NOMO-1 (cell line): ENCODE results near the gene LIPH.
"Not testable (repeated sequence)": the region's sequence is repeated elsewhere in the genome, so short reads cannot be mapped to it uniquely, and the experiment has no call there.

Source experiments
- DNase-seq, 2 experiments: peaks; one replicate each; lab custom pipeline; 2025; ENCODE audit not compliant: unreplicated experiment in 2 of 2; lab: John Stamatoyannopoulos, UW

The LIPH gene

DNA sequence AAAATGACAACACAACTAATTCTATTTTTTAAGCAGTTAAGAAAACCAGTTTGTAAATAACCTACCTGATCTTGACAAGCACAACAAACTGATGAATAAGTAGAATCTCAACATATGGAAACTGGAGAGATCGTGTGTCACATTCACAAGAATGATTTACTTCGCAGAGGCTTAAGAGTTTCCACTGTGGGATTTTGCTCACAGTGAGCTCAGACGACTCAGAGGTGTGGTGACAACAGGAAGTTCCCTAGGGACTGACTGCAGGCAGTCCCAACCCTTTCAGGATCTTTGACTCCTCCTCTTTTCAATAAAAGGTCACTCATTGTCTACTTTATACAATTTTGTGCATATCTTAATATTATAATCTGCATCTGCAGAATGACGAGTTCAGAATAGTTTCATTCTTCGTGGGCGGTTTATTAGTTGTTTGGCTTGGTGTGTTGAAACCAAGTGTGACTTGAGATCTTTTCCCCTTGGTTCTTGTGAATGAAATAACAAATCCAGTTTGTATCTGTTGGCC is at the start of gene LIPH:
Gene LIPH (minus strand): TSS at position 231 of the 520 bp plus-strand sequence. CDS start 117 bp downstream, at position 114.
- peak in 1 of 2 experiments; percentile 70 for DNase-seq

DNA sequence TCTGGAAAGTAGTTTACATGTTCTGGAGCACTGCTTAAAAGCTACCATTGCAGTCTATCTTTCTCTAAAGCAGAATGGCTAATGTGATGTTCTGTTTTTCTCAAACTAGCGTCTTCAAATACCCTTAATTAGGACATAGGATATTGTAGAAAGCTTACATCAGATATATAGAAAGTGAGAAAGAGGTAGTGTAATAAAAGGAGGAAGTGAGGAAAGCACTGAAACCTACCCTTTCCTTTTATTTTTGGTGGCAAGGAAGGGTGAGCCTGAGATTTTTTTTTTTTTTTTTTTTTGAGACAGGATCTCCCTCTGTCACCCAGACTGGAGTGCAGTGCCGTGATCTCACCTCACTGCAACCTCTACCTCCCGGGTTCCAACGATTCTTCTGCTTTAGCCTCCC is 43.1 kb upstream of the LIPH start:
- peak; percentile 86 to 99 for DNase-seq

DNA sequence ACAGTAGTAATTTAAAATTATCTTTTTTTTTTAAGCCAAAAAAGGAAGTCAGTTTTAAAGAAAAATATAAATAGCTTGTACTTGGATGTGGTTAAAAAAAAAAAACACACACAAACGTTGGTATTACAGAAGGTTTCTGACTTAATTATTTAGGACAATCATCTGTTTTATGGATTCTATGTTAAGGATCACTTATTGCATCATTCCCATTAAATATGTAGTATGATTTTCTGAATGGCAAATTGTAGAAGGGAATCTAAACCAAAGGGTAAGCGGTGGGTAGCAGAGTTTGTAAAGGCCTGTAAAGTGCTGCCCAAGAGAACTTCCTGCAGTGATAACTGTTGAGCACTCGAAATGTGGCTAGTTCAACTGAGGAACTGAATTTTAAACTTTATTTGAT is 41.7 kb upstream of the LIPH start:
- peak; percentile 62 to 73 for DNase-seq

DNA sequence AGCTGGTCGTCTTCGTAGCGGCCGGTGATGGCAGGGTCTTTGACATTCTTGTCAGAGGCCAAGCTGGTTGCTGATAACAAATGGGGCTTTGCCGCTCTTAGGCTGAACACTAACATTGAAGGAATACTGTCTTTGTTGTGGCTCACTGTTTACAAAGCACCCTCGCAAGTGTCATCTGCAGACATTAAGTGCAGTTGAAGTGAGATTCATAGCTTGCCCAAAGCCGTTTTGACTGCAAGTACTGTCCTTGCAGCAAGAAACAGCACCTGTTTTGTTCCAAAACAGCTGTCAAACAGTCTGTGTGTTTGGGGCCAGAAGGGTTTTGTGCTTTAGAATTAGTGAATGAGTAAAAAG is 34.3 kb upstream of the LIPH start:
- peak in 1 of 2 experiments; percentile 33 for DNase-seq

DNA sequence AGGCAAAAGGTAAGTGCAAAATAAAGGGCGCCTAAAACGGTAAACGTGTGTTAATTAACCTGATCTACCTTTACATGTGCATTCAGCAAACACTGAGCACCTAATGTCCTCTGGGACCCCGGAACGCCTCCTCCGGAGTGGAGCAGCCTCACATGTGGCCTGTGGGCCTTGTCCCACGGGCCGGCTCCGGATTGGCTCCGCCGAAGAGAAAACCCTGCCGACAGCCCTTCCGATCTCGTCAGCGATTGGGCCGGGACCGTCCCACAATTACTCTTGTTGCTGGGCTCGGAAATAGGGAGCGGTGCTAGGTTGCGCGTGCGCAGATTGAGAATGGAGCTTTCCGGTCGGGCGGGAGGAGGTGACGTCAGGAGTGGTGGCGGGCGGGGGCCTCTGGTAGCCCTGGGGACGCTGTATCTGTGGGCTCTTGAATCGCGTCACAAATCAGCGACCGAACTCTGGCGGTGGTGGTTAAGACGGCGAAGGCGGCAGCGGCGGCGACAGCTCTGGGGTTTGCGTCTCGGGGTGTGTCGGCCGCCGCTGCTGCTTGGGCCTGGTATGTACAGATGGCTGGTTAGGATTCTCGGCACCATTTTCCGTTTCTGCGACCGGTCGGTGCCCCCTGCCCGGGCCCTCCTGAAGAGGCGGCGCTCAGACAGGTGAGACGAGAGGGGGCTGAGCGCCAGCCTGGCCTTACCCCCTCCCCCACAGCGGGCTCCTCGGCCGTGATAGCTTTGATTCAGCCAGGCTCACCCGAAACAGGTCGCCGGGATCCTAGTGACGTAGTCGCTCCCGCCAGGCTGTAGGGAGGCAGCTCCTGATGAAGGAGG is 33.7 kb upstream of the LIPH start, which contains the start of gene SENP2:
Gene SENP2 (plus strand): TSS at position 437 of the 827 bp plus-strand sequence. CDS start 119 bp downstream, at position 556.
- peak; percentile 100 for DNase-seq

DNA sequence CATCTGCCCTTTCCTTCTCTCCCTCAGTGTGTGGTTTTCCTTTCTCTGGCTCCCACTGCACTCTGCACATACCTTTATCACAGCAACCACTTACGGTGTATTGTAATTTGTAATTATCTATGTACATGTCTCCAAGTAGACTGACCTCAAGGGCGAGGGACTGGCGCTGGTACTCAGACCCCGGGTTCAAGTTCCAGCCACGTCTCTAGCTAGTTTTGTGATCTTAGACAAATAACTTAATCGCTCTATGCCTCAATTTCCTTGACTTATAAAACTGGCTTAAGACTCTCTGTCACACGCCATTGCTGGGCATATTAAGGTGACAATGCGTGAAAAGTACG is 33.1 kb upstream of the LIPH start:
- DNase-seq: no peak

DNA sequence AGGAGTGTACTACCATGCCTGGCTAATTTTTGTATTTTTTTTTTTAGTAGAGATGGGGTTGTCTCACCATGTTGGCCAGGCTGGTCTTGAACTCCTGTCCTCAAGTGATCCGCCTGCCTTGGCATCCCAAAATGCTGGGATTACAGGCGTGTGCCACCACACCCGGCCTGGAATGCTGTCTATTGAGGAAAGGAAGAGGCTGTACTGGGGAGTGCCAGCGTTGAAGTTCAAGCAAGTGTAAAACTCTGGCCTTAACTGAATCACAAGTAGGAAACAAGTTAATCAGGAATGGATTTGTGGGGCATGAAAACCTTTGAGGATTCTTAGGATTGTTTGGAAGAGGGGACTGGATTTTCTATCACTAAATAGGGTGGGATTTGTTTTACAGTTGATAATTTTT is 32.3 kb upstream of the LIPH start:
- no peak for DNase-seq

DNA sequence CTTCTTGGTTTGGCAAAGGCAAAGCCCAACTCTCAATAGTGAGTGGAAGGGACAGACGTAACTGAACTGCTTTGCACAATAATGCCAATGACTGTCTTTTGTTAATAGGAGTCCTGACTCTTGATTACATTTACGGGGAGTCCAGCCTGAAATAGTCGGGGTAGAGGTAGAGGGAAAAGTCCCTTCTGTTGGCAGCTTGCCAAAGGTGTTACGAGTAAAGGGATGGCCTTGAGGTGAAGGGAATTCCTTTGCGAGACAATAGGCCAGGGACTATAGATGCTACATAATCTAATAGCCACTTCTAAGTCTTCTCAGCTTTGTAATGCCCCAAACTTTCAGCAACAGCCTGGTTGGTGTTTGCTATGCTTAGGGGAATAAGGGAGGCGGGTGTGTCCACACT is 31.5 kb upstream of the LIPH start:
- DNase-seq: no peak

DNA sequence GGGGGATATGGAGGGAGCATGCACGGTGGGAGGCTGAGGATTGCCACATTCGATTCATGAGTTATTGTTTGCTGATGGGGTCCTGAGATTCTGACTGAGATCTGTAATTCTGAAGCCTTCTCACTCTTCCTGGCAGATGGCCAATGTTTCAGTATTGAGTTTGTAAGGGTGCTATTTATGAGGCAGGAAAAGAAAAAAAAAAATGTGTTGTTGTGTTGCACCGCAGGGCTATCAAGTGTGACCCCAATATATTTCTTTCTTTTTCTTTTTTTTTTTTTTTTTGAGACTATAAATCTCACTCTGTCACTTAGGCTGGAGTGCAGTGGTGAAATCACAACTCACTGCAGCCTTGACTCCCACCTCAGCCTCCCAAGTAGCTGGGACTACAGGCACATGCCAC is 30.5 kb upstream of the LIPH start:
- DNase-seq: no peak

DNA sequence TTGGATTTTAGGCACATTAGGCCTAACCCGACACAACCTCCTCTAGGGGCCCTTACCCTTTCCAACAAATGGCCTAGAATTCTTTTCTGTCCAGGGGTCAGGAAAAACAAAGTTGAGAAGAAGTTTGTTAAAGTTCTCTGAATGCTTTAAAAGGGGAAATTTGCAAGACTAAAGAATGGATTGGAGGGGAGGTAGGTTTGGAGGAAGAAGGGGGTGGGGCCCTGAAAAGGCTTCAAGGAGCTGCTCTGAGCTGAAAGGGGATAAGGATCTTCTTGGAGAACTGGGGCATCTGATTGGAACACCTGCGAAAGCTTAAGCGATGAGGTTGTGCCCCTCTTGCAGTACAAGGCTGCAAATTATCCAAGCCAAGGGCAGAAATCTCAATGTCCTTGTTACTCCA is 29.8 kb upstream of the LIPH start:
- DNase-seq: no peak

DNA sequence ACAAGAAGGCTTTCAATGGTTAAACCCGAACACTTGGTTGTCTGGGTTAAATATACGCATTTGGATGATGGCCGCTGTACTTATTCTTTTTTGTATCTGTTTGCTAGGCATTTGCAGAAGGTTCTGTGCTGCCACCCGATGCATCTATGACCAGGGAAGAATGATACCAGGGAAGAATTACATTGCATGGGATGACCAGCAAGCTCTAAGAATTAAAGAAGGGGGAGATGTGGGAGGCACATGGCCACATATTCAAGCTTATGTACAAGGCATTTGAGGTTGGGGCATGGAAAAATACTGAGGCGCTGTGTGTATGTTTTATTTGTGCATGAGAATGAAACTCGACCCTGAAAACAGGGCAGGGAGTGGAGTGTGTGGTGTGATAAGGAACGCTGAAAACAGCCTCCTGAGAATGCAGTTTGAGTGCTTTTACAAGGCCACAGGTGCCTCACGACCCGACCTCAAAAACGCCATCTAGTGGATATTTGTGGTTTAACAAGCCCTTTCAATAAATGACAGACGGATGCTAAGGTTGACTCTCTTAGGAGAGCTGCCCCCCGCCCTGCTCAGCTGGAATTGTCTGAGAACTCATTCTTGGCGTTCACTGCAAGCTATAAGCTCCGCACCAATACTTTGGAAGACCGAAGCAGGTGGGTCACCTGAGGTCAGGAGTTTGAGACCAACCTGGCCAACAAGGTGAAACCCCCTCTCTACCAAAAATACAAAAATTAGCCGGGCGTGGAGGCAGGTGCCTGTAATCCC is 22.9 kb upstream of the LIPH start:
- DNase-seq: peak; percentile 68 to 83

DNA sequence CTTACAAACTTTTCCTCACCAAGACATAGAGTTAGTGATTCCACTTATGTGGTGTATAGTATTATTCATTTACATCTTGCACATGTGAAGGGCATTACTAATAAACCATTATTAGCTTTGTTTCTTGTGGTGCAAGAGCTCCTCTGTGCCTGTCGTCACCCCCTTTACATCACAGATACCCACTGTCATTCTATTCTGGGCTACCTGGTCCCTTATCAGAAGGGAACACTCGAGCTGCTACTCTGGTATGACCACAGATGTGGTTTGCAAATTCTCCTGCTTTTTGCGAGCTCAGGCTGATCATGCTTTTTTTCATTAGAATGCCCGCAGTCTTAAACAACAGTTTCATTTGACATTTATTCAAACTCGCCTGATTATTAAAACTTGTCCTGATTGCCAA is 19.8 kb upstream of the LIPH start:
- no peak for DNase-seq

DNA sequence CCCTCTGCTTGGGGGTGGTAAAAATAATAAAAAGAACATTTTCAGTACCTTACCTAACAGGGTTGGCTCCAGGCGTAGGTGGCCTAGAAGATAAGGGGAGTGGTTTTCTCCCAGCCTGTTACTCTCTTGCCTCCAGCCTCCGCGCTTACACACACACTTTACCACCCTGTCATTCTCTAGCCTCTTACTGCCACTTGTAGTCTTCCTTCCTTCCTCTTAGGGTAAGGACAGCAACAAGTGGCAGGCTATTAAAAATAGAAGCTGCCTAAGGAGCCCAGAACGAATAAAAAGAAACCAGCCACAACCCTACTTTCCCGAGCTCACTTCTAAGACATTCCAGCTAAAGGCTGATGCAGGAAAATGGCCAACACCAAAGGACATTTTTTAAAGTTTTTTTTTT is 9.6 kb upstream of the LIPH start:
- DNase-seq: no peak

DNA sequence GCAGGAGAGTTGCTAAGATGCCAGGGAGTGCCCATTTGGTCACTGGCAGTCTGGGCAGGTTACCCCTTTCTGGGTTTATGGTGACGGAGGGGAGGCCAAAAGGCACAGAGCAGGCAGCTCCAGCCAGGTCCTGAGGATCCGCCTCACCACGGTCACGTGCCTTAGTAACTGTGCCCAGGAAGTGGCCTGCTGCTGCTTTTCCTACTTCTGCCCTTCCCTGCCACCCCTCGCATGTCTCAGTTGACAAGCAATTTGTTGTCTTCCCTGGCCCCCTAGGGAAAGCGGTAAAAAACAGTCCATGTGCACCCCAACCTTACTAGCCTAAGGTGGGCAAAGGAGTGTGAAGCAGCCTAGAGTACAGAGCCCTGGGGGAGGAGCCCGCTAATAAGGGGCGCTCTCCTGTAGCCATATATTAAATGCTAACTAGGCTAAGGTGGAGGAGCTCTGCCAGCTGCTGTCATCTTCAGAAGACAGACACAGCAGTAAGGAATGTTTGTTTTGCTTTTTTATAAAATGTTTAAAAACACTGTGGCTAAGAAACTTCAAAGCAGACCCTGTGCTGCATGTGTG is 9.1 kb upstream of the LIPH start:
- DNase-seq: no peak

DNA sequence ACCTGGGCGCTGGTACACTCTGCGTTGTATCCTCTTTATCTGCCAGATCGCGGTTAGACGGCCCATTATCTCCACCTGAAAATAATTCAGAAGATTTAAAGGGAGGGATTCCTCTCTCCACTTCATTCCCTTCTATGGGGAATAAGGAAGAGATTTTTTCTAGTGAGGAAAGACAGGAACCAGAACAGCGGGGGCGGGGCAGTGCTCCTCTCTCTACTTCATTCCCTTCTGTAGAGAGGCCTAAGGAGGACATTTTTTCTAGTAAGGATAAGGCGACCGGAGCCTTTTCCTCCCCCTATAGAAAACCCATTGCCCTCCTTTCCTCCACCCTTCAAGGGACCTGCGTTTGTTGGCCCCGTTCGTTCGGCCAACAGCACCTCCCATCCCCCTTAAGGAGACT is 8.3 kb upstream of the LIPH start:
- no peak for DNase-seq

DNA sequence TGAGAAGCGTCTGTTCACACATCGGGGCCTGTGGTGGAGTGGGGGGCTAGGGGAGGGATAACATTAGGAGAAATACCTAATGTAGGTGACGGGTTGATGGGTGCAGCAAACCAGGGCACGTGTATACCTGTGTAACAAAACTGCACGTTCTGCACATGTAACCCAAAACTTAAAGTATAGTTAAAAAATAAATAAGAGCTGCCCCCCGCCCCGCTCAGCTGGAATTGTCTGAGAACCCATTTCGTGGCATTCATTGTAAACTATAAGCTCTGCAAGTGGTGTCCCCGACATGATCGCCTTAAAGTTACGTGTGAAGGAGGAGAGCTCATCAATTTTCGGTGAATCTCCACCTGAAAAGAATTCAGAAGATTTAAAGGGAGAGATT is 7.3 kb upstream of the LIPH start:
- DNase-seq: no peak

DNA sequence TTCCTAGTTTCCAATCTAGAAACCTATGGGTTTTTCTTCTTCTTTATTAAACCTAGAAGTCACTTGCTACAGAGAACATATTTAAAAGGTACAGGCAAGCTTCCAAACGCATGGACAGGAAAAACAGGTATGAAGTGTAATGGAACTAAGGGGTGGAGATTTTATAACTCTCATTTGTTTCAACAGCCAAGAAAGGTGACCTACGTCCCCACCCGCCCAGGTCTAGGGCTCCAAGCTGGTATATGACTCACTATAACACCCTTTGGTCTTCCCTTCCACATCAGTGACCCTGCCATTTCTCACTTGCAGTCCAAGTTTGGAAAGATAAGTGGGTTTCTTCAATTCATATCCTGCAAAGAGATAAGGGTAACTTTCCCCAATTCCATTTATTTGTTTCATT is 6.0 kb upstream of the LIPH start:
- no peak for DNase-seq

DNA sequence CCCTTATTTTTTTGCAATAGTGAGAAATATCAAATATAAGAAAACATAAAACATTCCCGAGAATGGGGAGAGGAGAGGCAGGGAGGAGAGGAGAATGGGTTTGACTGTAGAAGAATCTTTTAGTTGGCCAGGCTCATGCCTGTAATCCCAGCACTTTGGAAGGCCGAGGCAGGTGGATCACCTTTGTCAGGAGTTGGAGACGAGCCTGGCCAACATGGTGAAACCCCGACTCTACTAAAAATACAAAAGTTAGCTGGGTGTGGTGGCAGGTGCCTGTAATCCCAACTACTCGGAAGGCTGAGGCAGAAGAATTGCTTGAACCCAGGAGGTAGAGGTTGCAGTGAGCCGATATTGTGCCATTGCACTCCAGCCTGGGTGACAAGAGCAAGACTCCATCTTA is 4.3 kb upstream of the LIPH start:
- not testable (repeated sequence) for DNase-seq

DNA sequence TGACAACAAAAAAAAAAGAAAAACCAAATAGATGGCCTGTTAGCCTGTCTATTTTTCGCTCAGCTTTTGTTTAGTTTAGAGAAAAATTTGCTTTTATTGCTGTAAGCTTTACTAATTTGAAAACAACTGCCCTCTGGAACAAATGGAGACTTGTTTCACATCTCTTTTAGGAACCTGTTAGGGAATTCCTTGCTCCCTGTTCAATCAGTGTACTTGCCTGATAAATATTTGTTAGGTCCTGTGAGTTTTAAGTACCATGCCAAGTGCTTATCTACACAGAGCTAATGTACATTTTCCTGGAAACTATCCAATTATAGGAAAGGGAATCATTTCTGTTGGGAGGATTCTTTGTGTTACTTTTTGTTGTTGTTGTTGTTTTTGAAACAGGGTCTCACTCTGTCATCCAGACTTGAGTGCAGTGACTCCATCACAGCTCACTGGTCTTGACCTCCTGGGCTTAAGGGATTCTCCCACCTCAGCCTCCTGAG is 3.5 kb upstream of the LIPH start:
- no peak for DNase-seq

DNA sequence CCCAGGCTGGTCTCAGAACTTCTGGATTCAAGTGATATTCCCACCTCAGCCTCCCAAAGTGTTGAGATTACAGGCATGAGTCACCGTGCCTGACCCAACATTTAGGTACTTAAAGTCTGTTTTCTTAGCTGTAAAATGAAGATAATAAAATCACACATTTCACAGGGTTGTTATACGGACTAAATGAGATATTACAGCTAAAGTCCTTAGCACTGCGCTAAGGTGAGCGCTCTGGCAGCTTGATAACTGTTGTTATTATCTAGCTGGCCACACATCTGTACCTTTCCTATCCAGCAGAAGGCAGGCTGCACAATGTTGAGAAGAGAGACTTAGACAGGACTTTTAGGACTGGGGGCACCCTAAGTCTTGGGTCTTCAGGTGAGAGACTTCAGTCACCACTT is 2.7 kb upstream of the LIPH start:
- no peak for DNase-seq

DNA sequence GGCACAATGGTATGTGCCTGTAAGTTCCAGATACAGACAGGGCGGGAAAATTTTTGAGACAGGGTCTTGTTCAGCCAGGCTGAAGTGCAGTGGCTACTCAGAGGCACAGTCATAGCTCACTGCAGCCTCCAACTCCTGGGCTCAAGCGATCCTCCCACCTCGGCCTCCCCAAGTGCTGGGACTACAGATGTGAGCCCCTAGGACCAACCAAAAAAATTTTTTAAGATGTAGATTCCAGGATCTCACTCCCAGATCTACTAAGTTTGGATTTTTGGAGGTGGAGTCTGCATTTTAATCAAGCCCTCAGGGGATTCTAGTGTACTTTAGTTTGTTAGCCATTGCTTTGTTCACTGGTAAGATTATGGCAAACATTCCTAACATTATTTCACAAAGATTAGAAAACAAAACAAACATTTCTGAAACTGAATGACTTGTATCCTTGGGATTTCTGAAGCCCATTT is 2.7 kb downstream of the LIPH start:
- no peak for DNase-seq
